ENCODE results near the gene ARSK. TPM values are rescaled to one million over a fixed set of nuclear protein-coding genes. Genes with fewer than 3 reads are reported as not detected.
"Not testable (repeated sequence)": the region's sequence is repeated elsewhere in the genome, so short reads cannot be mapped to it uniquely, and the experiment has no call there.

ARSK gene
- total and polyA plus RNA-seq, 7 experiments from 2014 or later = 2.5 to 13.3 (median 7.7) TPM

DNA sequence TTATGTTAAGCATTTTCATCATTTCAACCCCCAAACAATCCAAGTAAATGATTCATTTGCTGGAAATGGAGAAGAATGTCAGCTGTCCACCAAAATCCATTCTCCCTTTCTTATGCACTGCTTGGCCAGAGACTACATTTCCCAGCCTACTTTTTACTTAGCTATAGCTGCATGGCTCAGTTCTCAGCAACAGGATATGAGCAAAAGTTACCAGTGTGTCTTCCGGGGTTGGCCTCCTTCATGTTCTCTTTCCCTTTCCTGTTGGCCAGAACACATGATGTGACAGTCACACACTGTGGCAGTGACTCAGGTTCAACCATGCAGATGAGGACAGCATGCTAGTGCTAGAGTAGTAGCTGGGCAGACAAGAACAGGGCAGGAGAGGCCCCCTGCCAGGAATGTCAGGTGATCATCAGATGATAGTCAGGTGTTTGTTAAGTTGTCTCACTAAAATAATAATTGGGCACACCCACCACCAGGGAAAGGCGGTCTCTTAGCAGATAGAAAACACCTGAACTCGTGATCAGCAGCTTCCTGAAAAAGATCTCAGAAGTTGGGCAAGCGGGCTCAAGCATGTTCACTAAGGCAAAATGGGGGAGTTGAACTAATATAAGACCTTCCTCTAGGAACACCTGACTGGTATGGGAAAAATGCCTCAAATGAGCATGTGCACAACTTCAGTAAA, 77.2 kb downstream of the ARSK start:
- CTCF ChIA-PET = interaction anchor here (0.6 to 2.1 kb wide), 7 partner anchors 9 to 215 kb away, joined by 3 to 14 read pairs (median 9); partner anchors contain the start of genes ARSK, RFESD and SKIC3
- peaks cover 0 to 24% (median 0%) of the 10 kb centered on the region in 5 donors for H3K36me3 Mint-ChIP-seq

GRCh38 chr5:95632942-95633341, 78.0 kb downstream of the ARSK start:
- H3K27ac ChIP-seq (ENCODE audit: low read depth, low read length); H3K27me3 ChIP-seq (ENCODE audit: control insufficient read depth in 2 of 2, insufficient read depth in 2 of 2, low read length in 2 of 2); H3K36me3 ChIP-seq (ENCODE audit: control insufficient read depth in 2 of 3, insufficient read depth in 3 of 3, low read length in 3 of 3); DNase-seq; H3K4me3 ChIP-seq (ENCODE audit: low read length); ATAC-seq; H3K9me3 ChIP-seq (ENCODE audit: control insufficient read depth in 2 of 3, low read length in 3 of 3): not testable (repeated sequence)
- Mint-ChIP-seq H3K27ac (peak overlapping the region in 6 of 9 donors; percentile 38 to 96 (median 94)), H3K27me3 (peaks cover 0 to 10% (median 0%) of the 10 kb centered on the region in 5 donors), H3K9me3 (peaks cover 0 to 16% (median 2%) of the 10 kb centered on the region in 11 donors), H3K4me1 (peaks cover 15 to 52% (median 35%) of the 10 kb centered on the region in 7 donors), H3K4me3 (peak overlapping the region in 1 of 10 donors; percentile 68), H3K36me3 (peaks cover 0 to 24% (median 0%) of the 10 kb centered on the region in 5 donors)
- H3K4me1 ChIP-seq (ENCODE audit: control insufficient read depth in 2 of 2, insufficient read depth in 2 of 2, low read length in 2 of 2) = peaks cover 6 to 24% of the 10 kb centered on the region in 2 donors
- CTCF ChIA-PET = interaction anchor here (1.7 to 2.1 kb wide), 3 partner anchors 10 to 78 kb away, joined by 8 to 12 read pairs (median 9); partner anchors contain the start of genes ARSK and SKIC3
- POLR2A ChIA-PET = interaction anchor here (2.3 to 2.4 kb wide), 2 partner anchors 11 to 12 kb away, joined by 10 to 69 read pairs; no protein-coding TSS in a partner anchor
- intact Hi-C loops (cut with micrococcal nuclease) = loop anchor here (1.0 to 10.0 kb wide), 6 partner anchors 11 to 1518 kb away; partner anchors contain the start of genes RFESD (in 2 of the 2), ARSK (in 1 of the 2), LNPEP (in 1 of the 2) and SKIC3 (in 1 of the 2)

More for the DNA sequence above, 77.2 kb downstream of the ARSK start:
- peak; percentile 98 for ATAC-seq
- H3K27me3 Mint-ChIP-seq = peaks cover 0 to 10% (median 0%) of the 10 kb centered on the region in 5 donors
- peak overlapping the region; percentile 21 to 79 (median 69) for H3K4me3 Mint-ChIP-seq
- no peaks in the 10 kb centered on the region for H3K9me3 ChIP-seq (ENCODE audit: control insufficient read depth in 2 of 3, low read length in 3 of 3)
- POLR2A ChIA-PET = interaction anchor here (1.0 to 2.4 kb wide), 8 partner anchors 9 to 176 kb away, joined by 3 to 69 read pairs (median 9); partner anchors contain the start of genes ARSK, RFESD and SKIC3
- peaks cover 0 to 16% (median 2%) of the 10 kb centered on the region in 11 donors for H3K9me3 Mint-ChIP-seq
- no peaks in the 10 kb centered on the region for H3K36me3 ChIP-seq (ENCODE audit: control insufficient read depth in 2 of 3, insufficient read depth in 3 of 3, low read length in 3 of 3)
- peak overlapping the region; percentile 8 for H3K4me3 ChIP-seq (ENCODE audit: low read length)
- peak; percentile 27 to 86 (median 79) for DNase-seq
- peaks cover 6 to 24% of the 10 kb centered on the region in 2 donors for H3K4me1 ChIP-seq (ENCODE audit: control insufficient read depth in 2 of 2, insufficient read depth in 2 of 2, low read length in 2 of 2)
- intact Hi-C loops (cut with micrococcal nuclease) = loop anchor here (1.0 to 10.0 kb wide), 6 partner anchors 10 to 1517 kb away; partner anchors contain the start of genes RFESD (in 2 of the 2), ARSK (in 1 of the 2), LNPEP (in 1 of the 2) and SKIC3 (in 1 of the 2)
- peak overlapping the region; percentile 90 to 99 (median 94) for H3K27ac Mint-ChIP-seq
- H3K4me1 Mint-ChIP-seq = peaks cover 15 to 52% (median 35%) of the 10 kb centered on the region in 7 donors
- no peaks in the 10 kb centered on the region for H3K27me3 ChIP-seq (ENCODE audit: control insufficient read depth in 2 of 2, insufficient read depth in 2 of 2, low read length in 2 of 2)
- peak overlapping the region; percentile 65 for H3K27ac ChIP-seq (ENCODE audit: low read depth, low read length)

DNA sequence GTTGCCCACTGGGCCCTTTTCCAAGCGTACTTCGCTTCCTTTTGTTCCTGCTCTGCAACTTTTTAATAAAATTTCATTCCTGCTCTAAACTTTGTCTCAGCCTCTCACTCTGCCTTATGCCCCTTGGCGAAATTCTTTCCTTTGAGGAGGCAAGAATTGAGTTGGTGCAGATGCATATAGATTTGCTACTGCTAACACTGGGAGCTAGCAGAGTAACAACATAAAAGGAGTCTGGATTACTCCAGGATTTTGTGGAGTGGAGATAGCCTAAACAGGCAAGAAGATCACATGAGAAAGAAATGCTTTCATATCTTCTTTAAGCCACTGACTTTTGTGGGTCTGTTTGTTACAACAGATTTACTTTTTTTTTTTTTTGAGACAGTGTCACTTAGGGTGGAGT, 78.8 kb downstream of the ARSK start:
- H3K4me1 ChIP-seq (ENCODE audit: control insufficient read depth in 2 of 2, insufficient read depth in 2 of 2, low read length in 2 of 2) = peaks cover 6 to 24% of the 10 kb centered on the region in 2 donors
- Mint-ChIP-seq H3K9me3 (peaks cover 0 to 16% (median 2%) of the 10 kb centered on the region in 11 donors), H3K27me3 (peaks cover 0 to 17% (median 0%) of the 10 kb centered on the region in 5 donors), H3K4me3 (peak overlapping the region in 3 of 10 donors; percentile 15 to 52 (median 47)), H3K36me3 (peaks cover 0 to 21% (median 0%) of the 10 kb centered on the region in 5 donors), H3K27ac (peak overlapping the region in 8 of 9 donors; percentile 31 to 85 (median 56)), H3K4me1 (peaks cover 15 to 52% (median 35%) of the 10 kb centered on the region in 7 donors)
- H3K36me3 ChIP-seq (ENCODE audit: control insufficient read depth in 2 of 3, insufficient read depth in 3 of 3, low read length in 3 of 3) = no peaks in the 10 kb centered on the region
- ChIA-PET CTCF (no interaction called here), POLR2A (interaction anchor here (0.8 to 1.0 kb wide), 2 partner anchors 13 to 79 kb away, joined by 3 read pairs; partner anchors contain the start of genes ARSK, RFESD and SKIC3)
- H3K4me3 ChIP-seq (ENCODE audit: low read length) = no peak overlapping the region
- ATAC-seq (no peak), DNase-seq (no peak)
- H3K27ac ChIP-seq (ENCODE audit: low read depth, low read length) = no peak overlapping the region
- intact Hi-C loops (cut with micrococcal nuclease) = loop anchor here (2.0 to 10.0 kb wide), 2 partner anchors 1303 to 1519 kb away; partner anchors contain the start of gene LNPEP (in 1 of the 2)
- H3K9me3 ChIP-seq (ENCODE audit: control insufficient read depth in 2 of 3, low read length in 3 of 3) = no peaks in the 10 kb centered on the region
- H3K27me3 ChIP-seq (ENCODE audit: control insufficient read depth in 2 of 2, insufficient read depth in 2 of 2, low read length in 2 of 2) = no peaks in the 10 kb centered on the region

DNA sequence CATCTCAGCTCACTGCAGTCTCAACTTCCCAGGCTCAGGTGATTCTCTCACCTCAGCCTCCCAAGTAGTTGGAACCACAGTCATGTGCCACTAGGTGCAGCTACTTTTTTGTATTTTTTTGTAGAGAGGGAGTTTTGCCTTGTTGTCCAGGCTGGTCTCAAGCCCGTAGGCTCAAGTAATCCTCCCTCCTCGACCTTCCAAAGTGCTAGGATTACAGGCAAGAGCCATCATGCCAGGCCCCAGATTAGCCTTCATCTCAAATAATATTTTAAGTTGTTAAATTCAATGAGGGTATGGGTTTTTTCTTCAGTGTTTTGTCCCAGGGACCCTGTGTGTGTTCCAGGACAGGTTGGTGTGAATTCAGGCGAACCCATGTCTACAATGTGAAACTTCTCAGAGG, 79.2 kb downstream of the ARSK start:
- Histone ChIP-seq H3K9me3 (ENCODE audit: control insufficient read depth in 2 of 3, low read length in 3 of 3) (no peaks in the 10 kb centered on the region), H3K4me3 (ENCODE audit: low read length) (no peak overlapping the region), H3K27ac (ENCODE audit: low read depth, low read length) (no peak overlapping the region), H3K36me3 (ENCODE audit: control insufficient read depth in 2 of 3, insufficient read depth in 3 of 3, low read length in 3 of 3) (no peaks in the 10 kb centered on the region), H3K4me1 (ENCODE audit: control insufficient read depth in 2 of 2, insufficient read depth in 2 of 2, low read length in 2 of 2) (peaks cover 6 to 24% of the 10 kb centered on the region in 2 donors), H3K27me3 (ENCODE audit: control insufficient read depth in 2 of 2, insufficient read depth in 2 of 2, low read length in 2 of 2) (no peaks in the 10 kb centered on the region)
- H3K27ac Mint-ChIP-seq = peak overlapping the region in 5 of 9 donors; percentile 38 to 85 (median 57)
- peaks cover 0 to 16% (median 2%) of the 10 kb centered on the region in 11 donors for H3K9me3 Mint-ChIP-seq
- no peak for ATAC-seq
- peaks cover 15 to 51% (median 35%) of the 10 kb centered on the region in 7 donors for H3K4me1 Mint-ChIP-seq
- H3K4me3 Mint-ChIP-seq = no peak overlapping the region
- H3K27me3 Mint-ChIP-seq = peaks cover 0 to 20% (median 0%) of the 10 kb centered on the region in 5 donors
- ChIA-PET POLR2A (interaction anchor here (0.8 to 1.0 kb wide), 2 partner anchors 12 to 79 kb away, joined by 3 read pairs; partner anchors contain the start of genes ARSK, RFESD and SKIC3), CTCF (no interaction called here)
- no peak for DNase-seq
- intact Hi-C loops (cut with micrococcal nuclease) = loop anchor here in 1 of 2 donors (10.0 kb wide), 1 partner anchor 1519 kb away; a partner anchor contains a TSS
- H3K36me3 Mint-ChIP-seq = peaks cover 0 to 21% (median 0%) of the 10 kb centered on the region in 5 donors

DNA sequence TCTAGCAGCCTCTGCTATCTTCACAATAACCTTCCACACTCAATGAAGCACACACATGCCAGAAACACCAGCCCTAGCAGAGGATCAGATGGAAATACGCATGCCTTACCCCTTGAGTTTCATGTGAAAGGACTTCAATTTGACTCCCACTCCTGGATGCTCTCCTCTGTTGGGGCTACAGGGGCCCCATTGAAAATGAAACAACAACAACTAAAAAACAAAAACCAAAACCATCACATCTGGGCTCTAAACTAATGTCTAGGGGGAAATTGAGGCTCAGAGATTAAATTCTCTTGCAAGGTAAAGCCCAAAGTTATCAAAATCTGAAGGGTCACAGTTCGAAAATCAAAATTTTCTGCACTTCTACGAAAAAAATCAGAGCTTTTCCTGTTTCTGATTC, 83.7 kb downstream of the ARSK start:
- Mint-ChIP-seq H3K36me3 (peaks cover 0 to under 1% (median 0%) of the 10 kb centered on the region in 5 donors), H3K9me3 (peaks cover 0 to 2% (median 0%) of the 10 kb centered on the region in 11 donors), H3K27ac (no peak overlapping the region), H3K27me3 (peaks cover 0 to 29% (median 0%) of the 10 kb centered on the region in 5 donors), H3K4me1 (peaks cover under 1 to 10% (median 7%) of the 10 kb centered on the region in 7 donors), H3K4me3 (no peak overlapping the region)
- ChIA-PET POLR2A (no interaction called here), CTCF (no interaction called here)
- no peak for DNase-seq
- H3K27me3 ChIP-seq (ENCODE audit: control insufficient read depth in 2 of 2, insufficient read depth in 2 of 2, low read length in 2 of 2) = no peaks in the 10 kb centered on the region
- ATAC-seq = no peak
- intact Hi-C loops (cut with micrococcal nuclease) = loop anchor here in 1 of 2 donors (10.0 kb wide), 1 partner anchor 1524 kb away; a partner anchor contains a TSS
- no peak overlapping the region for H3K4me3 ChIP-seq (ENCODE audit: low read length)
- no peaks in the 10 kb centered on the region for H3K9me3 ChIP-seq (ENCODE audit: control insufficient read depth in 2 of 3, low read length in 3 of 3)
- no peaks in the 10 kb centered on the region for H3K36me3 ChIP-seq (ENCODE audit: control insufficient read depth in 2 of 3, insufficient read depth in 3 of 3, low read length in 3 of 3)
- H3K27ac ChIP-seq (ENCODE audit: low read depth, low read length) = no peak overlapping the region
- H3K4me1 ChIP-seq (ENCODE audit: control insufficient read depth in 2 of 2, insufficient read depth in 2 of 2, low read length in 2 of 2) = no peaks in the 10 kb centered on the region

GRCh38 chr5:95641741-95642220, 86.9 kb downstream of the ARSK start:
- no peaks in the 10 kb centered on the region for H3K36me3 Mint-ChIP-seq
- Histone ChIP-seq H3K4me1 (ENCODE audit: control insufficient read depth in 2 of 2, insufficient read depth in 2 of 2, low read length in 2 of 2) (peaks cover 0 to 11% of the 10 kb centered on the region in 2 donors), H3K27me3 (ENCODE audit: control insufficient read depth in 2 of 2, insufficient read depth in 2 of 2, low read length in 2 of 2) (no peaks in the 10 kb centered on the region), H3K27ac (ENCODE audit: low read depth, low read length) (no peak overlapping the region), H3K9me3 (ENCODE audit: control insufficient read depth in 2 of 3, low read length in 3 of 3) (no peaks in the 10 kb centered on the region), H3K36me3 (ENCODE audit: control insufficient read depth in 2 of 3, insufficient read depth in 3 of 3, low read length in 3 of 3) (no peaks in the 10 kb centered on the region), H3K4me3 (ENCODE audit: low read length) (no peak overlapping the region)
- ATAC-seq (no peak), DNase-seq (no peak)
- H3K27ac Mint-ChIP-seq = no peak overlapping the region
- H3K27me3 Mint-ChIP-seq = peaks cover 0 to 20% (median 0%) of the 10 kb centered on the region in 5 donors
- intact Hi-C loops (cut with micrococcal nuclease) = loop anchor here (10.0 kb wide), 2 partner anchors 893 to 1173 kb away; no protein-coding TSS in a partner anchor
- no peak overlapping the region for H3K4me3 Mint-ChIP-seq
- H3K4me1 Mint-ChIP-seq = peaks cover 3 to 26% (median 21%) of the 10 kb centered on the region in 7 donors
- ChIA-PET POLR2A (interaction anchor here (1.2 to 2.1 kb wide), 3 partner anchors 10 to 21 kb away, joined by 6 to 8 read pairs (median 8); no protein-coding TSS in a partner anchor), CTCF (interaction anchor here (0.9 to 2.0 kb wide), 3 partner anchors 10 to 140 kb away, joined by 3 to 9 read pairs (median 4); no protein-coding TSS in a partner anchor)
- H3K9me3 Mint-ChIP-seq = peaks cover 0 to 2% (median 0%) of the 10 kb centered on the region in 11 donors
